Esophagus muscularis mucosa (tissue), 4 donors: ENCODE data around the gene TNFRSF21. TPM values are rescaled to one million over a fixed set of nuclear protein-coding genes. Genes with fewer than 3 reads are reported as not detected.

Experiments
- DNase-seq: peaks from one replicate; pipeline ENCODE4 v3.0.0-alpha.2; 2017; ENCODE audit errors: extremely low spot score
- H3K27ac ChIP-seq, 4 donors: fragments of 200-600 bp; sonication (generic); replicated peaks in 1 of 4; 1 replicate in 3 of 4; 2 replicates in 1 of 4; pipeline ENCODE4 v1.5.1; 2016 to 2019; ENCODE audit warnings: mild to moderate bottlenecking in 1 of 4
- H3K27me3 ChIP-seq, 4 donors: fragments of 200-600 bp; sonication (generic); one replicate each; pipeline versions ENCODE4 v1.5.1 to v1.6.0; 2016 to 2019
- H3K36me3 ChIP-seq, 4 donors: fragments of 200-600 bp; sonication (generic); one replicate each; pipeline ENCODE4 v1.5.1; 2016 to 2019
- H3K4me1 ChIP-seq, 4 donors: fragments of 200-600 bp; sonication (generic); one replicate each; pipeline ENCODE4 v1.5.1; 2016 to 2019
- H3K4me3 ChIP-seq, 4 donors: fragments of 200-600 bp; sonication (generic); 1 replicate in 2 of 4; 2 replicates in 2 of 4; pipeline ENCODE4 v1.5.1; 2016 to 2019; ENCODE audit warnings: mild to moderate bottlenecking in 4 of 4, moderate library complexity in 1 of 4
- H3K9me3 ChIP-seq, 4 donors: fragments of 200-600 bp; sonication (generic); 1 replicate in 3 of 4; 2 replicates in 1 of 4; pipeline ENCODE4 v1.5.1; 2016 to 2019
- CTCF ChIP-seq, 3 experiments: fragments of 200-600 bp in 2 of 3; fragments of 450-650 bp in 1 of 3; sonication (generic) in 2 of 3; IDR thresholded peaks; one replicate each; pipeline ENCODE4 v1.5.1; 2017 to 2019; ENCODE audit warnings: antibody characterized with exemption in 3 of 3, mild to moderate bottlenecking in 2 of 3, moderate library complexity in 1 of 3
- EP300 ChIP-seq: sonication (generic); formaldehyde crosslinking; IDR thresholded peaks from one replicate; pipeline ENCODE4 v1.6.1; 2017; ENCODE audit warnings: antibody characterized with exemption
- POLR2A ChIP-seq: fragments of 450-650 bp; IDR thresholded peaks from one replicate; pipeline ENCODE4 v1.6.1; 2017; ENCODE audit warnings: antibody characterized with exemption, moderate library complexity, mild to moderate bottlenecking, low read depth
- POLR2AphosphoS5 ChIP-seq, 2 donors: sonication (generic); formaldehyde crosslinking; IDR thresholded peaks; one replicate each; pipeline ENCODE4 v1.6.1; 2017; ENCODE audit warnings: antibody characterized with exemption in 2 of 2
- WGBS: methylation state at CpG from one replicate; pipeline ENCODE4 v1.1.5; 2018; 5-methylcytosine and 5-hydroxymethylcytosine counted together
- intact Hi-C: fragments of 100-400 bp; cut with DNase I; formaldehyde crosslinking; loops from one replicate; pipeline ENCODE4 v1.15.1; 2023
- total RNA-seq, 4 donors: library from RNA; depleted of rRNA; stranded (reverse); fragments of >200 nt; gene quantifications; one replicate each; pipeline versions ENCODE4 v1.1.0 to v1.2.1, GENCODE V29; 2016

TNFRSF21 gene
- total RNA-seq, 4 donors from 2014 or later, result 23.7 to 37.0 (median 30.9) TPM

- TF ChIP-seq POLR2A (no peak), CTCF (IDR thresholded peaks at IDR 0.05) (no peak), EP300 (no peak), POLR2AphosphoS5 (IDR thresholded peaks at IDR 0.05) (no peak)
- Histone ChIP-seq H3K4me3 (no peak overlapping the region), H3K4me1 (no peaks in the 10 kb centered on the region), H3K9me3 (peaks cover 0 to 6% (median 3%) of the 10 kb centered on the region in 4 donors), H3K27me3 (no peaks in the 10 kb centered on the region), H3K36me3 (peaks cover 4 to 29% (median 11%) of the 10 kb centered on the region in 4 donors), H3K27ac (no peak overlapping the region)
- no peak for DNase-seq
- intact Hi-C loops, result no loop called here
- 97% methylated on average over 7 of the region's 7 CpGs for WGBS
These were observed 23.4 kb downstream of the TNFRSF21 start for GRCh38 chr6:47286301-47286700.

- intact Hi-C loops, result no loop called here
- no peaks in the 10 kb centered on the region for H3K9me3 ChIP-seq
- peaks cover 4 to 29% (median 11%) of the 10 kb centered on the region in 4 donors for H3K36me3 ChIP-seq
- DNase-seq, result no peak
- 96% methylated on average over 4 of the region's 7 CpGs for WGBS
- no peaks in the 10 kb centered on the region for H3K27me3 ChIP-seq
- TF ChIP-seq POLR2A (no peak), EP300 (no peak), CTCF (IDR thresholded peaks at IDR 0.05) (no peak), POLR2AphosphoS5 (IDR thresholded peaks at IDR 0.05) (no peak)
- H3K4me3 ChIP-seq, result no peak overlapping the region
- H3K4me1 ChIP-seq, result peaks cover 0 to 10% (median 7%) of the 10 kb centered on the region in 4 donors
- H3K27ac ChIP-seq, result no peak overlapping the region
These were observed 25.7 kb downstream of the TNFRSF21 start for GRCh38 chr6:47283993-47284392.

- 74% methylated on average over 3 of the region's 3 CpGs for WGBS
- no peak overlapping the region for H3K4me3 ChIP-seq
- H3K4me1 ChIP-seq, result peaks cover 0 to 17% (median 13%) of the 10 kb centered on the region in 4 donors
- H3K27ac ChIP-seq, result no peak overlapping the region
- intact Hi-C loops, result no loop called here
- no peaks in the 10 kb centered on the region for H3K27me3 ChIP-seq
- no peaks in the 10 kb centered on the region for H3K9me3 ChIP-seq
- no peak for DNase-seq
- TF ChIP-seq CTCF (IDR thresholded peaks at IDR 0.05) (no peak), POLR2A (no peak), EP300 (no peak), POLR2AphosphoS5 (IDR thresholded peaks at IDR 0.05) (no peak)
- H3K36me3 ChIP-seq, result peaks cover 0 to 17% (median 5%) of the 10 kb centered on the region in 4 donors
These were observed 31.2 kb downstream of the TNFRSF21 start for GRCh38 chr6:47278545-47278944.

GRCh38 chr6:47277702-47278101, 32.0 kb downstream of the TNFRSF21 start:
- H3K36me3 ChIP-seq, result peaks cover 0 to 11% (median 5%) of the 10 kb centered on the region in 4 donors
- H3K4me1 ChIP-seq, result peaks cover 0 to 17% (median 13%) of the 10 kb centered on the region in 4 donors
- DNase-seq, result no peak
- H3K27me3 ChIP-seq, result no peaks in the 10 kb centered on the region
- TF ChIP-seq CTCF (IDR thresholded peaks at IDR 0.05) (no peak), EP300 (no peak), POLR2AphosphoS5 (IDR thresholded peaks at IDR 0.05) (no peak), POLR2A (no peak)
- 64% methylated on average over 4 of the region's 4 CpGs for WGBS
- no peaks in the 10 kb centered on the region for H3K9me3 ChIP-seq
- H3K4me3 ChIP-seq, result no peak overlapping the region
- intact Hi-C loops, result no loop called here
- no peak overlapping the region for H3K27ac ChIP-seq

- TF ChIP-seq POLR2A, result no peak
- no peak for TF ChIP-seq EP300
- no peak for TF ChIP-seq CTCF (IDR thresholded peaks at IDR 0.05)
- TF ChIP-seq POLR2AphosphoS5 (IDR thresholded peaks at IDR 0.05), result no peak
- no peak overlapping the region for H3K4me3 ChIP-seq
- H3K27me3 ChIP-seq, result no peaks in the 10 kb centered on the region
- no peak overlapping the region for H3K27ac ChIP-seq
- no peaks in the 10 kb centered on the region for H3K9me3 ChIP-seq
- H3K4me1 ChIP-seq, result peaks cover 0 to 17% (median 13%) of the 10 kb centered on the region in 4 donors
- intact Hi-C loops, result no loop called here
- 52% methylated on average over 3 of the region's 3 CpGs for WGBS
- no peak for DNase-seq
- H3K36me3 ChIP-seq, result peaks cover 0 to 11% (median 5%) of the 10 kb centered on the region in 4 donors
These were observed 33.3 kb downstream of the TNFRSF21 start for GRCh38 chr6:47276377-47276776.
